DMS53 treated with DMSO at 0.1 percent for 48 hours (cell line): ENCODE results near the gene CDH23.
"Not testable (repeated sequence)": the region's sequence is repeated elsewhere in the genome, so short reads cannot be mapped to it uniquely, and the experiment has no call there.

Source experiments
- DNase-seq: peaks from one replicate; lab custom pipeline; 2025; ENCODE audit not compliant: unreplicated experiment; lab: John Stamatoyannopoulos, UW

CDH23 gene

GRCh38 chr10:71837098-71837827 lies 440.5 kb downstream of the CDH23 start:
- DNase-seq, result no peak

DNA sequence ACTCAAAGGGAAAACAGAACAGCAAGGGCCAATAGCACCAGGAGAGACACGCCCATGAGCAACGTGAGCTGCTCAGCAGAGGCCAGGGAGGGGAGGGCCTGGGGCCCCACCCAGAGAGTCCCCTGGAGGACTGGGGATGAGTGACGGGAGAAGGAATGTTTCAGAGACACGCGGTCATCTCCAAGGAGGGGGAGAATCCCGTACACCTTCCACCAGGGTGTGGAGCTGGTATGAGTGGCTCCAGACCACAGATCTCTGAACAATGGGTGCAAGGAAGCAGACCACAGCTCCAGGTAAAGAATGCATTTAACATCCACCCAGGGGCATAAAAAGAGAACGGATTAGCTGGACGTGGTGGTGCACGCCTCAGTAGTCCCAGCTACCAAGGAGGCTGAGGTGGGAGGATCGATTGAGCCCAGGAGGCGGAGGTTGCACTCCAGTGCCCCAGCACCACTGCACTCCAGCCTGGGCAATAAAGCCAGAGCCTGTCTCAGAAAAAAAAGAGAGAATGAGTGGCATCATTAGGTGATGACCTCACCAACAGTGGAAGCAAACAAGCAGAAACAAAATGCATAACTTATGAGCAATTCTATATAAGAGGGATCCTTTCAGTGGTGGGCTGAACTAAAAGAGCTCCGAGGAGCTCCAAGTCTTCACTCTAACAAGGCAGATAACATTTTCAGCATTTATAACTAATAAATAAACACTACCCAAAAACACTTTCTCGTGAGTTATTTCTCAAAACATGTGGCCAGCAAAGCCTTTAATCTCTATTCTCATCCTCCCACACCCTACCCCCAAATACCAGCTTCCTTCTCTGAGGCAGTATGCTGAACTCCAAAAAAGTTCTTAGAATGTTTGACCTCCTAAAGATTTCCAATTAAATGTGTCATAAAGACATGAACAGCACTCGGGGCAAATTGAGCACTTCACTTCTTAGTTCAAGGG lies 441.8 kb downstream of the CDH23 start:
- DNase-seq, result no peak

DNA sequence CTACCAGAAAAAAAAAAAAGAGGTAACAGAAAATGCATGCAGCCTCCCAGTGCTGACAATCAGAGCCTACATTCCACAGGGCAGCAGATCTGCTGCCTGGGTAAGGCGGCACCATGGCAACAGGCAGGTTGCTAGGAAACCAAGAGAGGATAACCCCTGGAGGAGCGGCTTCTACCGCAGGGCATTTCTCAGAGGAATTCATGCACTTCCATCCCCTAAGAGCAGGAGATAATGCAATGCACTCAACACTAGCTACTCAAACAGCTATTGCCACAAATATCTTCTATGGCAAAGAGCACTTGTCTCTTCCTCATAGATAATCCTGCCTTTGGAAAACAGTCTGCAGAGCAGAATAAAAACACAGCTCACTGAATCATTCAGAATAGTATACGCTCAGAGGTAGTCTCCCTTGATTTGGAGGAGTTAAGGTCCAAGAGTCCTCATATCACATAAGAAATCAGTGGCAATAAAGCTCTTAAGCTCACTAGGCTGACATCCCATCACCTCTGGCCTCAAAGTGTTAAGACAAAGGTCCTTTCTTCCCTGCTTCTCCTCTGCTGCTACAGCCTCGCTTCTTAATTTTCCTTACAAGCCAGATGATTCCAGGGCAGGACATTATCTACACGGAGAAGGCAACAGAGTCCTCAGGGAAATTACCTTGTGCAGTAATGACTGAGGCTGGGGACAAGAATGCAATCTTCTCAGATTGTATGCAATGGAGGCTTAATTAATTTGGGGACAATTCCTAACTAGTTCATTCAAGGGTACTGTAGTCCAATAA lies 443.6 kb downstream of the CDH23 start:
- DNase-seq, result peak; percentile 3

DNA sequence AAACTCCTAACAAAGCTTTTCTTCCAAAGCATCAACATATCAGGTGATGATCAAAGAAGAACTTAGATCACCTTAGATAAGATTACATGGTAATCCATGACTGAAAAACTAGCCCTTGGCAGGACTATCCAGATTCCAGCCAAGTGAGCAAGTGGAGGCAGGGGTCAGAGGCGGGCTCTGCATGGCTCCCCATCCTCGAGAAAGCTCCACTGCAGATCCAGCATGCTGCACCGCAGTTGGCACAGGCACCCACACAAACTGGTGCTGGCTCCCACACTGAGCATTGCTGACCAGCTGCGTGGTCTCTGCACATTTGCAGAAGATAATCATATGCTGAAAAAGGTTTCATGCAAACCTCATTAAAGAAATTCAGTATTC lies 444.2 kb downstream of the CDH23 start:
- no peak for DNase-seq

- DNase-seq, result no peak
These were observed 445.7 kb downstream of the CDH23 start for GRCh38 chr10:71842422-71842821.

GRCh38 chr10:71842856-71843686 lies 446.4 kb downstream of the CDH23 start:
- DNase-seq, result no peak

- no peak for DNase-seq
These were observed 447.4 kb downstream of the CDH23 start for GRCh38 chr10:71844084-71844483.

- DNase-seq, result no peak
These were observed 448.0 kb downstream of the CDH23 start for GRCh38 chr10:71844695-71845094.

- no peak for DNase-seq
These were observed 449.0 kb downstream of the CDH23 start for GRCh38 chr10:71845410-71846405.

DNA sequence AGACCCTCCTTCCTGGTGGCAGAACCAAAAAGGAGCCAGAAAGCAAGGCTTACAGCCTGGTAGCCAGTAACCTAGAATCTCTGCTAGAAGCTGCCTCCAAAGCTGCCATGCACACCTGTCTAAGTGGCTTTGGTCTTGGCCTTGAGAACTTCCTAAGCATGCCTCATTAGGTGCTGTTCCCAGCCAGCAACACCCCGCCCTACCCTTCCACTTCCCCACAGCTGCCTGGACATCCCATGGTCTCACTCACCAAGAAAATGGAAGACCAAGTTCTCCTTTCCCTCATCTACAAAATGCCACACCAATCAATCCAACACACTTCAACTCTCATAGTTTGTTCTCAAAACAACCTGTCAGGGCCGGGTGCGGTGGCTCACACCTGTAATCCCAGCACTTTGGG lies 450.1 kb downstream of the CDH23 start:
- DNase-seq, result no peak

- no peak for DNase-seq
These were observed 450.7 kb downstream of the CDH23 start for GRCh38 chr10:71847418-71847817.

GRCh38 chr10:71848325-71849275 lies 451.9 kb downstream of the CDH23 start:
- no peak for DNase-seq

GRCh38 chr10:71849461-71849908 lies 452.8 kb downstream of the CDH23 start:
- DNase-seq, result no peak

DNA sequence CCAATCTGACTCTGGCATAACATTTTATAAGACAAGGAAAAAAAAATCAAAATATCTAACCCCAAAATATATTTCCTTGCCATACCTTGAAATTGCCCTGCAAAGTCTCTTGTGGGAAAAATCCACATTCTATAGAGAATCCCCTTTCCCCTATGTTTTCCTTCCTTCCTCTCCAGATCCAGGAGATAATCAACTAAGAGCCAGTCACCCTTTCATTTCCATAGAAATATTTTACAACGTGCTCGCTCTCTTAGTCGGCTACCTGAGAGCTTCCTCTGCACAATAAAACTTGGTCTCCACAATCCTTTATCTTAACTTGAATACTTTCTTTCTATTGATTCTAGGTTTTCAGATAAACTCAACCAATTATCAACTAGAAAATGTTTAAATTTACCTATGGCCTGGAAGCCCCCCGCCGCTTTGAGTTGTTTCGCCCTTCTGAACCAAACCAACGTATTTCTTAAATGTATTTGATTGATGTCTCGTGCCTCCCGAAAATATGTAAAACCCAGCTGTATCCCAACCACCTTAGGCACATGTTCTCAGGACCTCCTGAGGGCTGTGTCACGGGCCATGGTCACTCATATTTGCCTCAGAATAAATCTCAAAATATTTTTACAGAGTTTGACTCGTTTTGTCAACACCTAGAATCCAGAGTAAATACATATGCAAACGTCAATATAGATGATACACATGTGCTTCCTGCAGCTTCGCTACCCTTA lies 453.5 kb downstream of the CDH23 start:
- no peak for DNase-seq

- DNase-seq, result peak; percentile 95
These were observed 454.2 kb downstream of the CDH23 start, which contains the start of gene PSAP for GRCh38 chr10:71850743-71851464. Gene PSAP (minus strand): TSS chr10:71851251. CDS start chr10:71851221, 30 bp downstream.

- DNase-seq, result not testable (repeated sequence)
These were observed 454.9 kb downstream of the CDH23 start for GRCh38 chr10:71851465-71852095.
